GM19438 (cell line): ENCODE measurements around the gene PRICKLE4.
"Not testable (repeated sequence)": the region's sequence is repeated elsewhere in the genome, so short reads cannot be mapped to it uniquely, and the experiment has no call there.

ENCODE experiments used
- ATAC-seq: cut with Tn5 transposase; IDR thresholded peaks from one replicate; pipeline ENCODE4 v1.9.1; 2021; ENCODE audit warnings: low read depth; ENCODE audit not compliant: unreplicated experiment

The PRICKLE4 gene

DNA sequence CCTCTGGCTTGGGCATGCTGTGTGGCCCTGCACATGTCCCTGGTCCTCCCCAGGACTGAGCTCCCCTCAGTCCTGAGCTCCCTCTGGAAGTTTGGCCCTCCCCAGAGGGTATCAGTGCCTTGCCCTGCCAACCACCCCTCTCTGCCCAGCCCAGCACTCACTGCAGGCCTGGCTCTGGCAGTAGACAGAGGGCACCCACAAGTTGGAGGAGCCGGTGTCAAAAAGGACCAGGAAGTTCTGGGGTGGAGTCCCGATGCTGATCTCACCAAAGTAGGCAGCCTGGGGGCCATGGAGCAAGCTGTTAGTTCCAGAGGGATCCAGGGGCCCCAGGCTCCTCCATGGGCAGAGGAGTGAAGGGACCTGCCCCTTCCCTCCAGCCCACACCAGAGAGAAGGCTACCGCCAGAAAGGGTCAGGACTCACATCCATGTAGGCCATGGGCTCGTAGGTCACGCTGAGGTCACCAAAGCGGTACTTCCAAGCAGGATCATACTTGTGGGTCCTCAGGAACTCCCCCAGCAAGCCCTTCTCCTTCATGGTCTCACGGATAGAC lies 36.3 kb upstream of the PRICKLE4 start:
- ATAC-seq = no peak

DNA sequence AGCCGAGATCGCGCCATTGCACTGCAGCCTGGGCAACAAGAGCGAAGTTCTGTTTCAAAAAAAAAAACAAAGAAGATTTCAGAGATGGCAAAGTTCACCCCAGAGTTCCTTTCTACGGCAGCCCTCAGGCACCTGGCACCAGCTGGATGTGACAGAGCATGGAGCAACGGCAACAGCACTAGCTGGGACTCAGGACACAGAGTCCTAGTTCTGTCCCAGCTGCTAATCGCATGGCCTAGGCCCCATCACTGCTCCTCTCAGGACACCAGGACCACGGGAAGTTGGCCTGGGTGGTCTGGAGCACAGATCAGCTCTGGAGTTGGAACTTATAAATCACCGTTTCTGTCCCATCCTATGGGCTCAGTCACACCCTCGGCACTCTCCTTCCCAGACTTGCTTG lies 34.5 kb upstream of the PRICKLE4 start:
- no peak for ATAC-seq

GRCh38 chr6:41747256-41748101 lies 33.1 kb upstream of the PRICKLE4 start, which contains the start of gene PGC:
PGC (minus strand) TSS chr6:41747397; CDS start chr6:41747334, 63 bp downstream.
- no peak for ATAC-seq

- ATAC-seq = no peak
Measured at GRCh38 chr6:41748102-41748477, 32.5 kb upstream of the PRICKLE4 start.

DNA sequence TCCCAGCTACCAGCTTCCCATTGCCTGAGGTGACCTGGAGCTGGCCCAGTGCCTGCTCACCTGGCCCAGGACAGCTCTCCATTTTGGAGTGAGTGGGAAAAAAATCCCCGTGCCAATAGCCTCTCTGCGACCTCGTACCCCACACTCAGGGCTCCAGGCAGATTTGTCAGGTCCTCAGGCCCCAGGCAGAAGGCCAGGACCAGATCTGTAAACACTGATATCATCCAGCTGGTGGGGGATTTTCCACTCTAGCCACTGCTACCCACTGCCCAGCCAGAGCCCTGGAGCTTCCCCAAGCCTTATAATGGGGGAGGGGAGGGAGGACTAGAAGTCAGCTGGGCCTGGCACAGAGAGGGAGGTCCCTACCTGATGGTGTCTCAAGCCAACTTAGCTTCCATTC lies 32.0 kb upstream of the PRICKLE4 start:
- no peak for ATAC-seq

GRCh38 chr6:41750374-41750773 lies 30.2 kb upstream of the PRICKLE4 start:
- ATAC-seq = no peak

- no peak for ATAC-seq
Measured at GRCh38 chr6:41755895-41756294, 24.7 kb upstream of the PRICKLE4 start.

DNA sequence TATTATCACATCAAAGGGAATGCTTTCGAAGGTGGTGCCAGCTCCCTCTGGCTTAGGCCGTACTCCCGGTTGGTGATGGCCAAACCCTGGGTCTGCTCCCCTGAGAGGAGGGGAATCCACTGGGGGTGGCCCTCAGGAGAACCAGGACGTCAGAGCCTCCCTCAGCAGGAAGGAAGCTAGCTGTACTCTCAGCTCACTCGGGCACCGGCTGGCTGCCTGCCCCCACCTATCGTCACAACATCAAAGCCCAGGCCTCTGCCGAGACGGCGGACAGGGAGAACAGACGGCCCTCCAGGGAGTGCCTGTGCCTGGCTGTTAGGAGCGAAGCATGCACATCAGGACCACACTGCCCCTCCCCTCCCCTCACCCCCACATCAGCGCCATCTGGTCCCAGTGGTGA lies 24.2 kb upstream of the PRICKLE4 start:
- no peak for ATAC-seq

- no peak for ATAC-seq
Measured at GRCh38 chr6:41757271-41757670, 23.3 kb upstream of the PRICKLE4 start.

DNA sequence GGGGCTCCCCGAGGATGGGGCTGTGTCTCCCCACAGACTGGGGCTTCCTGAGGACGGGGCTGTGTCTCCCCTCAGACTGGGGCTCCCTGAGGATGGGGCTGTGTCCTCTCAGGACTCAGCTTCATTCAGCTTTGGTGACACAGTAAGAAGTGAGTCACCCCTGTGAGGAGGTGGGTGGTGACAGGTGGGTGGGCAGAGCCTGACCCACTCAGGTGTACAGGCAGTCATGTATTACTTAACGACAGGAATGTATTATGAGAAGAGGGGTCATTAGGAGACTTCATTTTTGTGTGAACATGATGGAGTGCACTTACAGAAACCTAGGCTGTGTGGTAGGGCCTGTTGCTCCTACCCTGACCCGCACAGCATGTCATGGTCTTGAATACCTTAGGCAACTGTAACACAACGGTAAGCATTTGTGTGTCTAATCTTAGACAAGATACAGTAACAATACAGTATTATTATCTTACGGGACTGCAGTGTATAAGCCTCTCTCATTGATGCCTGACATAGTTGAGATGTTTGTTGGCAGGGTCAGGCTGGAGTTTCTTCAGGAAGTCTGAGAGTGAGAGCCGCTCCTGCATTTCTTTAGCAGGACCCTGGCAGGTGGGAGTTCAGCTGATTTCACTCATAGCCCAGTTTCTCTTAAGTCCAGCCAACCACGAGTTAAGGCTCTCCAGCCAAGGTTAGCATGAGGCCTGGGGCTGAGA lies 22.5 kb upstream of the PRICKLE4 start:
- ATAC-seq = no peak

GRCh38 chr6:41758641-41759035 lies 21.9 kb upstream of the PRICKLE4 start:
- ATAC-seq = no peak

GRCh38 chr6:41759106-41759904 lies 21.3 kb upstream of the PRICKLE4 start:
- ATAC-seq = no peak

- ATAC-seq = no peak
Measured at GRCh38 chr6:41759905-41760579, 20.5 kb upstream of the PRICKLE4 start.

DNA sequence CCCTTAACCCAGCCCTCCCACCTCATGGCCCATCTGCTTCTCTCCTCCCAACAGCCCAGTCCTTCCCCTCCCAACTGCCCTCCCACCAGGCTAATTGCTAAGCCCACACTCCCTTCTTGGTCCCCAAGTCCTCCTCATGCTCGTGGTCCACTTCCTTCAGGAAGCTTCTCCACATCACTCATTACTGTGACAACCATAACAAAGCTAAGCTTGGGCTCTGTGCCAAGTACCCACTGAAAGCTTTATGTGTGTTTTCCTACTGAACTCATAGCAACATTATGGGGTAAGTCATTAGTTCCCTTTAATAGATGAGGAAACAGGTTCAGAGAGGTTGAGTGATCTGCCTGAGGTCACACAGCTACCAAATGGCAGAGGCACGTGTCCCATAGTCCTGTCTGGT lies 17.1 kb upstream of the PRICKLE4 start:
- ATAC-seq = no peak

DNA sequence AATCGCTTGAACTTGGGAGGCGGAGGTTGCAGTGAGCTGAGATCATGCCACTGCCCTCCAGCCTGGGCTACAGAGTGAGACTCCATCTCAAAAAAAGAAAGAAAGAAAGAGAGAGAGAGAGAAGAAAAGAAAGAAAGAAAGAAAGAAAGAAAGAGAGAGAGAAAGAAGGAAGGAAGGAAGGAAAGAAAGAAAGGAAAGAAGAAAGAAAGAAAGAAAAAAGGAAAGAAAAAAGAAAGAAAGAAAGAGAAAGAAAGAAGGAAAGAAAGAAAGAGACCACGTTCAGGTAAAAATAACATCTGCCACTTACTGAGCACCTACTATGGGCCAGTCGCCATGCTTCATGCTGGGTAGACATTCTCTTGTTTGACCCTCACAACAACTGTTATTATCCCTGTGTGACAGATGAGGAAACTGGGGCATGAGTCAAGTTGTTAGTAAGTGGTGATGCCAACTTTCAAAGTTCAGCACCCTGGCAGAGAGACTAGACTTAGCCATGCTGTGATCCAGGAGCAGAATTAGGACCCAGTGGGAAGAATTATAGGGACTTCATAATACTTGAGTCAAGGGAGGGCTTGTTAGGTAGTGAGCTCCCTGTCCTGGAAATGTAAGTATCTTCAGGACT lies 14.4 kb upstream of the PRICKLE4 start:
- ATAC-seq = not testable (repeated sequence)

GRCh38 chr6:41767112-41767833 lies 13.3 kb upstream of the PRICKLE4 start:
- no peak for ATAC-seq

DNA sequence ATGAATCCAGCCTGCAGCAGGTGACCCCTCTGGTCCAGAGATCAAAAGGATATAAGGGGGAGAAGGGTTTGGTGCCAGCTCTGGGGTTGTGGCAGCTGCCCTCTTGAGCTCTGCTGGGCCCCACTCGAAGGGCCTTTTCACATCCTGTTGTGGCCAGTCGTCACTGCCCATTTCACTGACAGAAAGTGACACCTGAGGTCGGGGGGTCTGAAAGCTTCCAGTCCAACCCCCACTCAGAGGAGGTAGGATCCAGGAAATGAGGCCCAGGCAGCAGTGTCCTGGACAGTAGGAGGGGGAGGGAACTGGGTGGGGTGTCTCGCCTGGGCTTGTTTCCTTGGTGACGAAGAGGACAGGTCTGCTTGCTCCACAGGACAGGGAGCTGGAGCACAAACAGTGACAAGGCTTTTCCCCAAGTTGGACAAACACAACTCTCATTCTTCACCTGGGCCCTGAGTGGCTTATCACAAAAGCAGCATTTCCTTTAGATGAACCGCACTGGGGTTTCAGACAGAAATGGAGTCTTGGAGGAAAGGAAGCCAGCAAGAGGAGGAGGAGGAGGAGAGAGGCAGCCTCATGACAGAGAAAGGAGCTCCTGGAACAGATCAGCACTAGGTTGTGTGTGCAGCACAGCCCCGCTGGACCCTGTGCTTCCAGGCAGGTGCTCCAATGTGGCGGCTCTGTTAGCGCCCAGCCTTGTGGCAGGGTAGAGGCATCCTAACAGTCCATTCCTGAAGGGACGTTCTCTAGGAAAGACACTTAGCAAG lies 11.9 kb upstream of the PRICKLE4 start:
- ATAC-seq = no peak

- ATAC-seq = no peak
Measured at GRCh38 chr6:41769376-41769775, 11.2 kb upstream of the PRICKLE4 start.
